NB4 (cell line): ENCODE results near the gene DOCK2.

Experiments used
- DNase-seq: peaks from one replicate; pipeline ENCODE4 v3.0.0; 2010; ENCODE audit warnings: low read depth
- H3K4me3 ChIP-seq: one replicate; pipeline ENCODE4 v1.5.1; 2011; ENCODE audit warnings: mild to moderate bottlenecking, low read depth, low read length, moderate library complexity
- CTCF ChIP-seq: IDR thresholded peaks from one replicate; pipeline ENCODE4 v1.5.1; 2012; ENCODE audit warnings: low read depth, low read length
- MAX ChIP-seq: IDR thresholded peaks from 2 replicates; pipeline ENCODE4 v1.6.1; 2011; ENCODE audit warnings: low read depth, low read length
- MYC ChIP-seq: IDR thresholded peaks from 2 replicates; pipeline ENCODE4 v1.6.1; 2011; ENCODE audit warnings: low read depth, low read length
- POLR2A ChIP-seq: IDR thresholded peaks from 2 replicates; pipeline ENCODE4 v1.6.1; 2011; ENCODE audit warnings: mild to moderate bottlenecking; ENCODE audit not compliant: insufficient read length; ENCODE audit errors: extremely low read depth

The DOCK2 gene

GRCh38 chr5:169631360-169631759, 5.7 kb upstream of the DOCK2 start:
- TF ChIP-seq CTCF (no peak), MYC (no peak), POLR2A (no peak), MAX (no peak)
- DNase-seq, result peak; percentile 29
- no peak overlapping the region for H3K4me3 ChIP-seq

GRCh38 chr5:169632946-169633345, 4.1 kb upstream of the DOCK2 start:
- TF ChIP-seq MYC (no peak), CTCF (no peak), POLR2A (no peak), MAX (no peak)
- DNase-seq, result no peak
- no peak overlapping the region for H3K4me3 ChIP-seq

GRCh38 chr5:169634606-169635005, 2.5 kb upstream of the DOCK2 start:
- no peak for TF ChIP-seq POLR2A
- no peak for TF ChIP-seq MAX
- H3K4me3 ChIP-seq, result no peak overlapping the region
- DNase-seq, result no peak

GRCh38 chr5:169635936-169636335, 1.1 kb upstream of the DOCK2 start:
- H3K4me3 ChIP-seq, result no peak overlapping the region
- TF ChIP-seq MAX, result no peak
- no peak for TF ChIP-seq CTCF
- TF ChIP-seq MYC, result no peak
- TF ChIP-seq POLR2A, result no peak
- DNase-seq, result peak; percentile 23

GRCh38 chr5:169636477-169637084, 494 bp upstream of the DOCK2 start:
- DNase-seq, result no peak
- H3K4me3 ChIP-seq, result peak overlapping the region; percentile 85
- no peak for TF ChIP-seq MAX
- no peak for TF ChIP-seq POLR2A
- no peak for TF ChIP-seq CTCF
- no peak for TF ChIP-seq MYC

GRCh38 chr5:169637549-169638121, 560 bp downstream of the DOCK2 start:
- TF ChIP-seq POLR2A (peak; percentile 41), MYC (peak; percentile 35; the same call in 1 of the 2 replicates), CTCF (no peak)
- peak overlapping the region; percentile 85 for H3K4me3 ChIP-seq
- peak; percentile 88 for DNase-seq
